ENCODE measurements around the gene SCARB1.

DNA sequence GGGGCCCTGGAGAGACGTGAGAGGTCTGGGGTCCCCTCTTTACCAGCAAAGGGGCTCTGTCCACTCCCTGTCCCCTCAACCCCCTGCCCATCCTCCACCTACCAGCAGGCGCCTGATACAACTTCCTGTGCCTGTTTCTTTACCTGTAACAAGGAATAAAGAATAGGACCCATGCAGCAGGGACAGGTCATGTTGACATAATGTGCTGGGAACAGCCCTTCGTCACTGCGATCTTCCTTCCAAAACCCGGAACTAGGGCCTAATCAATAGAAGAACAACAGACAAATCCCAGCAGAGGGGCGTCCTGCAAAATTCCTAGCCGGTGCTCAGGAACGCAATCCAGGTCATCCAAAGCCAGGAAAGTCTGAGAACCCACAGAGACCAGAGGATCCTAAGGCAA is 32.1 kb downstream of the SCARB1 start:
- TF ChIP-seq POLR2AphosphoS5 (IDR thresholded peaks at IDR 0.05; ENCODE audit: borderline replicate concordance, low read depth, low read length) (no peak), EZH2 (IDR thresholded peaks at IDR 0.05) (no peak), FOXP2 (optimal IDR thresholded peaks at IDR 0.05; ENCODE audit: control extremely low read depth, extremely low read length, insufficient read depth) (no peak)

Measured in SK-N-MC (cell line).